Heart left ventricle (tissue), 13 donors: ENCODE results near the gene GPC6.

Experiments used
- POLR2A ChIP-seq, 2 donors: fragments of 450-650 bp; IDR thresholded peaks; one replicate each; pipeline ENCODE4 v1.6.1; 2017; ENCODE audit warnings: antibody characterized with exemption in 2 of 2, mild to moderate bottlenecking in 2 of 2, moderate library complexity in 2 of 2
- TF ChIP-seq, protein P1 (sequence below), 12 donors: fragments of 200-600 bp; sonication (generic) in 4 of 12; IDR thresholded peaks; one replicate each; pipeline versions ENCODE4 v1.5.0 to v1.8.0; 2018 to 2022; ENCODE audit warnings: antibody characterized with exemption in 12 of 12, mild to moderate bottlenecking in 5 of 12
- donor health status: ischemic (EF 13 %, LVEDD 7.1; RV severe dilation, severe dysfunction).
- donor health status: DM: no; HTN: yes; CAD: no.
- donor health status: DM: no; HTN: no; CAD: no.
- donor health status: ischemic (EF 25% LVEDD 6.9; RV normal size, moderate dysfunction).
- donor health status: ischemic (EF 25% LVEDD 5.7; RV mildly dilated, moderate dysfunction).
- donor health status: ischemic (EF 35%, LVEDD 5.7; RV mildly dilated, moderate dysfunction).
- donor health status: nonischemic (EF 11% LVEDD 7.7; RV severe dilation, severe dysfunction).
- donor health status: DM: yes; HTN: yes; CAD: no.
- donor health status: PGD.
- donor health status: ischemic (EF 29% LVEDD 5.4; RV normal size, mild dysfunction).
- donor health status: nonischemic (EF 23%, LVEDD 6.1; RV moderate dilation, normal function).

DNA sequence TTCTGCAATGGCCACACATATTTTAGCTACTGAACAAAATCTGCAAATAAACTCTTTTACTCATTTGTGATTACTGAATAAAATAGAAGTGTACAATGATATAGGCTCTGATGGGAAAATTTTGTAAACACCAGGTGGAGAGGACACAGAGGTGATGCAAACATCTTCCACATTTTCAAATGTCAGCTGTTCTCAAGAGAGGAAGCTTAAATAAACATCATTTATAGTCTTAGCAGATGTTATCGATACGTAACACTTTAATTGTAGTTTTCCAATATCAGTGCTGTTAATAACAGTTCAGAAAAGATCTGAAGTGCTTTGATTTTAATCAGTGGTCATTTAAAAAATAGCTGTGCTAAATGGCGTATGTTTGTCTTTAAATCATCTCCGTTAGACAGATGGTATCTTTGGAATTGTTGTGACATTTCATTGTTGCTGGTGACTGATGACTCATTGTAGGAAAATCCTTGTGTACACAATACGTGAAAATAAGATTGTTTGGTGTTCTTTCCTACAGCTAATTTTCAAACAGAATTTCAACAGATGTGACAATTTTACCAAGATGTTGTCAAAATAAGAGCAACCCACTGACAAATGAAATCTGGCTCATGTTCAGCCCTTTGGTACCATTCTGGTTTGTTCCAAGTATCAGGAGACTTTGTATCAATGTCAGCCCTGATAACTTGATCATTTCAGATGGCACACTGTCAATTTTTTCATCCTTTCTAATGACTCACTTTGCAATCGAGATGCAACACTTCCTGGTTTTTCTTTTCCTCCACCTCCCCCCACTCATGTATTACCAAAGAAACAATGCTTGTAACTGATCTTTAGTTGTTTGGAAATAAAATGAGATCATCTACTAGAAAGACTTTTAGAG lies 736.9 kb downstream of the GPC6 start:
- TF ChIP-seq, protein P1, sequence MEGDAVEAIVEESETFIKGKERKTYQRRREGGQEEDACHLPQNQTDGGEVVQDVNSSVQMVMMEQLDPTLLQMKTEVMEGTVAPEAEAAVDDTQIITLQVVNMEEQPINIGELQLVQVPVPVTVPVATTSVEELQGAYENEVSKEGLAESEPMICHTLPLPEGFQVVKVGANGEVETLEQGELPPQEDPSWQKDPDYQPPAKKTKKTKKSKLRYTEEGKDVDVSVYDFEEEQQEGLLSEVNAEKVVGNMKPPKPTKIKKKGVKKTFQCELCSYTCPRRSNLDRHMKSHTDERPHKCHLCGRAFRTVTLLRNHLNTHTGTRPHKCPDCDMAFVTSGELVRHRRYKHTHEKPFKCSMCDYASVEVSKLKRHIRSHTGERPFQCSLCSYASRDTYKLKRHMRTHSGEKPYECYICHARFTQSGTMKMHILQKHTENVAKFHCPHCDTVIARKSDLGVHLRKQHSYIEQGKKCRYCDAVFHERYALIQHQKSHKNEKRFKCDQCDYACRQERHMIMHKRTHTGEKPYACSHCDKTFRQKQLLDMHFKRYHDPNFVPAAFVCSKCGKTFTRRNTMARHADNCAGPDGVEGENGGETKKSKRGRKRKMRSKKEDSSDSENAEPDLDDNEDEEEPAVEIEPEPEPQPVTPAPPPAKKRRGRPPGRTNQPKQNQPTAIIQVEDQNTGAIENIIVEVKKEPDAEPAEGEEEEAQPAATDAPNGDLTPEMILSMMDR (IDR thresholded peaks at IDR 0.05): no peak
- no peak for TF ChIP-seq POLR2A (IDR thresholded peaks at IDR 0.05)
